Heart right ventricle (tissue), 16 donors: ENCODE data around the gene PLB1. TPM values are rescaled to one million over a fixed set of nuclear protein-coding genes. Genes with fewer than 3 reads are reported as not detected.

Source experiments
- ATAC-seq, 8 donors: fragments of 200-7000 bp; cut with Tn5 transposase; one replicate each; pipeline ENCODE4 v1.9.1; 2020; ENCODE audit warnings: mild to moderate bottlenecking in 8 of 8, moderate library complexity in 8 of 8, moderate number of reproducible peaks in 1 of 8
- DNase-seq, 2 donors: peaks; one replicate each; pipeline ENCODE4 v3.0.0-alpha.2; 2020
- H3K27ac ChIP-seq, 10 donors: fragments of 200-600 bp; sonication (generic) in 2 of 10; one replicate each; pipeline versions ENCODE4 v1.5.0 to v1.8.0; 2020 to 2022; ENCODE audit warnings: mild to moderate bottlenecking in 3 of 10
- H3K27me3 ChIP-seq, 7 donors: fragments of 200-600 bp; one replicate each; pipeline ENCODE4 v1.8.0; 2021 to 2022; ENCODE audit warnings: mild to moderate bottlenecking in 2 of 7
- H3K36me3 ChIP-seq, 9 donors: fragments of 200-600 bp; sonication (generic) in 1 of 9; one replicate each; pipeline versions ENCODE4 v1.5.0 to v1.8.0; 2020 to 2022; ENCODE audit warnings: mild to moderate bottlenecking in 2 of 9
- H3K4me1 ChIP-seq, 9 donors: fragments of 200-600 bp; sonication (generic) in 1 of 9; one replicate each; pipeline versions ENCODE4 v1.5.0 to v1.8.0; 2020 to 2022; ENCODE audit warnings: mild to moderate bottlenecking in 4 of 9
- H3K4me3 ChIP-seq, 10 donors: fragments of 200-600 bp; sonication (generic) in 2 of 10; one replicate each; pipeline versions ENCODE4 v1.5.0 to v1.8.0; 2020 to 2022; ENCODE audit warnings: mild to moderate bottlenecking in 7 of 10, moderate library complexity in 2 of 10
- H3K9me3 ChIP-seq, 11 donors: fragments of 200-600 bp in 10 of 11; sonication (generic) in 2 of 11; one replicate each; pipeline versions ENCODE4 v1.5.0 to v1.8.0; 2013 to 2022; ENCODE audit warnings: mild to moderate bottlenecking in 2 of 11, control low read depth in 1 of 11, moderate library complexity in 1 of 11
- CTCF ChIP-seq, 9 donors: fragments of 200-600 bp; sonication (generic) in 2 of 9; IDR thresholded peaks; one replicate each; pipeline versions ENCODE4 v1.5.0 to v1.8.0; 2021 to 2022; ENCODE audit warnings: antibody characterized with exemption in 9 of 9, mild to moderate bottlenecking in 5 of 9, moderate library complexity in 1 of 9
- WGBS, 2 donors: extraction: QIAGEN DNeasy Blood & Tissue Kit; methylation state at CpG; one replicate each; pipeline ENCODE4 v1.1.7; 2013; ENCODE audit warnings: inconsistent platforms in 1 of 2; 5-methylcytosine and 5-hydroxymethylcytosine counted together
- intact Hi-C, 10 donors: fragments of 100-400 bp; cut with DNase I; formaldehyde crosslinking; loops; one replicate each; pipeline versions ENCODE4 v1.11.1 to v1.14.2; 2022
- polyA plus RNA-seq, 2 donors: library from polyadenylated mRNA; stranded (reverse); fragments of 200-250 nt; gene quantifications; one replicate each; pipeline ENCODE4 v1.2.3, GENCODE V29; 2013
- total RNA-seq, 10 donors: library from RNA; stranded (reverse); fragmentation: NEBNext Ultra II Directional in 3 of 10; extraction: Animal tissue kit (Norgen Biotek cat#: 25700) in 3 of 10; gene quantifications; one replicate each; pipeline versions ENCODE4 v1.2.1 to v1.2.4, GENCODE V29; 2021 to 2023
- donor health status: Arrhythmogenic right ventricular cardiomyopathy.
- donor health status: ischemic (EF 13 %, LVEDD 7.1; RV severe dilation, severe dysfunction).
- donor health status: healthy with polysubstance abuse.
- donor health status: DM: no; HTN: yes; CAD: no.
- donor health status: DM: no; HTN: no; CAD: no.
- donor health status: ischemic (EF 25% LVEDD 6.9; RV normal size, moderate dysfunction).
- donor health status: ischemic (EF 25% LVEDD 5.7; RV mildly dilated, moderate dysfunction).
- donor health status: healthy.
- donor health status: DM: yes; HTN: yes; CAD: no.
- donor health status: Ischemic cardiomyopathy.
- donor health status: ischemic (EF 35%, LVEDD 5.7; RV mildly dilated, moderate dysfunction).
- donor health status: nonischemic (EF 11% LVEDD 7.7; RV severe dilation, severe dysfunction).
- donor health status: DM: yes; HTN: yes; CAD: no.
- donor health status: PGD.
- donor health status: ischemic (EF 29% LVEDD 5.4; RV normal size, mild dysfunction).
- donor health status: nonischemic (EF 23%, LVEDD 6.1; RV moderate dilation, normal function).

Gene PLB1
- total and polyA plus RNA-seq, 12 donors: 0.34 to 6.1 (median 1.4) TPM

GRCh38 chr2:28687171-28687570 is 191.3 kb downstream of the PLB1 start:
- TF ChIP-seq CTCF (IDR thresholded peaks at IDR 0.05): no peak
- H3K4me3 ChIP-seq: no peak overlapping the region
- no peak overlapping the region for H3K27ac ChIP-seq
- no peaks in the 10 kb centered on the region for H3K9me3 ChIP-seq
- DNase-seq (no peak), ATAC-seq (no peak)
- intact Hi-C loops: loop anchor here in 1 of 10 donors (10.0 kb wide), 1 partner anchor 92 kb away; no protein-coding TSS in a partner anchor
- H3K27me3 ChIP-seq: no peaks in the 10 kb centered on the region
- peaks cover 6 to 39% (median 33%) of the 10 kb centered on the region in 9 donors for H3K4me1 ChIP-seq
- no peaks in the 10 kb centered on the region for H3K36me3 ChIP-seq

GRCh38 chr2:28687640-28688385 is 192.0 kb downstream of the PLB1 start:
- no peak for ATAC-seq
- TF ChIP-seq CTCF (IDR thresholded peaks at IDR 0.05): no peak
- Histone ChIP-seq H3K27me3 (no peaks in the 10 kb centered on the region), H3K27ac (no peak overlapping the region), H3K9me3 (no peaks in the 10 kb centered on the region), H3K36me3 (no peaks in the 10 kb centered on the region), H3K4me1 (peaks cover 8 to 39% (median 32%) of the 10 kb centered on the region in 9 donors), H3K4me3 (no peak overlapping the region)
- WGBS, 2 donors: 93 to 97% methylated on average over 7 of the region's 7 CpGs
- intact Hi-C loops: loop anchor here in 1 of 10 donors (10.0 kb wide), 1 partner anchor 93 kb away; no protein-coding TSS in a partner anchor
- no peak for DNase-seq

GRCh38 chr2:28688818-28689217 is 193.0 kb downstream of the PLB1 start:
- Histone ChIP-seq H3K27me3 (no peaks in the 10 kb centered on the region), H3K27ac (no peak overlapping the region), H3K4me3 (no peak overlapping the region), H3K36me3 (no peaks in the 10 kb centered on the region), H3K4me1 (peaks cover 3 to 39% (median 22%) of the 10 kb centered on the region in 9 donors), H3K9me3 (no peaks in the 10 kb centered on the region)
- intact Hi-C loops: loop anchor here in 1 of 10 donors (10.0 kb wide), 1 partner anchor 94 kb away; no protein-coding TSS in a partner anchor
- 81 to 83% methylated on average over 2 of the region's 2 CpGs for whole genome bisulfite sequencing, 2 donors
- DNase-seq (no peak), ATAC-seq (no peak)
- TF ChIP-seq CTCF (IDR thresholded peaks at IDR 0.05): no peak

- WGBS, 2 donors: 93 to 95% methylated on average over 2 of the region's 2 CpGs
- no peak overlapping the region for H3K4me3 ChIP-seq
- peaks cover 3 to 34% (median 14%) of the 10 kb centered on the region in 9 donors for H3K4me1 ChIP-seq
- no peaks in the 10 kb centered on the region for H3K9me3 ChIP-seq
- ATAC-seq (no peak), DNase-seq (no peak)
- H3K27ac ChIP-seq: no peak overlapping the region
- no peaks in the 10 kb centered on the region for H3K36me3 ChIP-seq
- TF ChIP-seq CTCF (IDR thresholded peaks at IDR 0.05): no peak
- H3K27me3 ChIP-seq: no peaks in the 10 kb centered on the region
- intact Hi-C loops: loop anchor here in 1 of 10 donors (10.0 kb wide), 1 partner anchor 95 kb away; no protein-coding TSS in a partner anchor
Measured at GRCh38 chr2:28689771-28690170, 193.9 kb downstream of the PLB1 start.
